PFSK-1 (cell line): ENCODE data around the gene MYL3.

Experiments used
- POLR2AphosphoS5 ChIP-seq: IDR thresholded peaks from 2 replicates; pipeline ENCODE4 v1.6.1; 2012; ENCODE audit warnings: low read depth, mild to moderate bottlenecking, control low read depth, low read length, moderate library complexity
- REST ChIP-seq, 2 experiments: IDR thresholded peaks; 2 replicates each; pipeline versions ENCODE4 v1.6.1 to v1.8.0; 2011 to 2012; ENCODE audit warnings: low read depth in 2 of 2, low read length in 2 of 2, control low read depth in 1 of 2, inconsistent platforms in 1 of 2, mild to moderate bottlenecking in 1 of 2, moderate library complexity in 1 of 2; ENCODE audit not compliant: insufficient read depth in 1 of 2
- SIN3A ChIP-seq: IDR thresholded peaks from 2 replicates; pipeline ENCODE4 v1.6.1; 2012; ENCODE audit warnings: mild to moderate bottlenecking, low read length, moderate library complexity, borderline replicate concordance; ENCODE audit not compliant: insufficient read depth
- TAF1 ChIP-seq: IDR thresholded peaks from 2 replicates; pipeline ENCODE4 v1.6.1; 2012; ENCODE audit warnings: low read length, control low read depth, borderline replicate concordance; ENCODE audit not compliant: insufficient read depth

GRCh38 chr3:46864061-46864881, 1.0 kb upstream of the MYL3 start:
- TF ChIP-seq POLR2AphosphoS5 (no peak), TAF1 (no peak), REST (IDR thresholded peaks at IDR 0.05; ENCODE audit: insufficient read depth in 1 of 2, low read depth in 2 of 2, low read length in 2 of 2) (no peak), SIN3A (no peak)
